ENCODE measurements around the gene HINT3. TPM values are rescaled to one million over a fixed set of nuclear protein-coding genes. Genes with fewer than 3 reads are reported as not detected.

HINT3 gene
- total and polyA plus RNA-seq, 11 donors = 8.1 to 40.0 (median 33.8) TPM

DNA sequence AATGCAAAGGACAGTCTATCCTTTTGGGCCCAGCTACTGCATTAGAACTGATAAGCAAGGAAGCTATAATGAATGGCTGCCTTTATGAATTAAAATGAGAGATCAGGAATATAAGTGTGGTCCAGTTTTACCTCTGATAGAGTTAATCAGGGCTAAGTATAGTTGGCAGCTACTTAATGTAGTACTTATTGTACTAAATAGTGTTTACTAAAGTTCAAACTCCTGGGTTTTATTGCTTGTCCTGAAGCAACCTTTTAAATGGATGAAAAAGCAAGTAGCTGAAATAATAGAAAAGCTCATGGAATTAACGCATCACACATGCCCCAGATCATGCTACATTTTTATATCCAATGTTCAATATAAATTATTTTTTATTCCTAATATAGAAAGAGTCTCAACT is 35.1 kb downstream of the HINT3 start:
- intact Hi-C loops (cut with DNase I) = loop anchor here in 1 of 10 donors (10.0 kb wide), 1 partner anchor 1133 kb away; no protein-coding TSS in a partner anchor
- Histone ChIP-seq H3K9me3 (no peaks in the 10 kb centered on the region), H3K27ac (no peak overlapping the region), H3K4me1 (peaks cover 0 to 27% (median 4%) of the 10 kb centered on the region in 12 donors), H3K27me3 (no peaks in the 10 kb centered on the region), H3K36me3 (no peaks in the 10 kb centered on the region), H3K4me3 (no peak overlapping the region)
- no peak for DNase-seq
- 86 to 97% (median 91%) methylated on average over 1 of the region's 1 CpG for WGBS, 4 donors
- ATAC-seq = no peak
- TF ChIP-seq POLR2A (IDR thresholded peaks at IDR 0.05) = no peak
- TF ChIP-seq, protein P1, sequence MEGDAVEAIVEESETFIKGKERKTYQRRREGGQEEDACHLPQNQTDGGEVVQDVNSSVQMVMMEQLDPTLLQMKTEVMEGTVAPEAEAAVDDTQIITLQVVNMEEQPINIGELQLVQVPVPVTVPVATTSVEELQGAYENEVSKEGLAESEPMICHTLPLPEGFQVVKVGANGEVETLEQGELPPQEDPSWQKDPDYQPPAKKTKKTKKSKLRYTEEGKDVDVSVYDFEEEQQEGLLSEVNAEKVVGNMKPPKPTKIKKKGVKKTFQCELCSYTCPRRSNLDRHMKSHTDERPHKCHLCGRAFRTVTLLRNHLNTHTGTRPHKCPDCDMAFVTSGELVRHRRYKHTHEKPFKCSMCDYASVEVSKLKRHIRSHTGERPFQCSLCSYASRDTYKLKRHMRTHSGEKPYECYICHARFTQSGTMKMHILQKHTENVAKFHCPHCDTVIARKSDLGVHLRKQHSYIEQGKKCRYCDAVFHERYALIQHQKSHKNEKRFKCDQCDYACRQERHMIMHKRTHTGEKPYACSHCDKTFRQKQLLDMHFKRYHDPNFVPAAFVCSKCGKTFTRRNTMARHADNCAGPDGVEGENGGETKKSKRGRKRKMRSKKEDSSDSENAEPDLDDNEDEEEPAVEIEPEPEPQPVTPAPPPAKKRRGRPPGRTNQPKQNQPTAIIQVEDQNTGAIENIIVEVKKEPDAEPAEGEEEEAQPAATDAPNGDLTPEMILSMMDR (IDR thresholded peaks at IDR 0.05) = no peak

DNA sequence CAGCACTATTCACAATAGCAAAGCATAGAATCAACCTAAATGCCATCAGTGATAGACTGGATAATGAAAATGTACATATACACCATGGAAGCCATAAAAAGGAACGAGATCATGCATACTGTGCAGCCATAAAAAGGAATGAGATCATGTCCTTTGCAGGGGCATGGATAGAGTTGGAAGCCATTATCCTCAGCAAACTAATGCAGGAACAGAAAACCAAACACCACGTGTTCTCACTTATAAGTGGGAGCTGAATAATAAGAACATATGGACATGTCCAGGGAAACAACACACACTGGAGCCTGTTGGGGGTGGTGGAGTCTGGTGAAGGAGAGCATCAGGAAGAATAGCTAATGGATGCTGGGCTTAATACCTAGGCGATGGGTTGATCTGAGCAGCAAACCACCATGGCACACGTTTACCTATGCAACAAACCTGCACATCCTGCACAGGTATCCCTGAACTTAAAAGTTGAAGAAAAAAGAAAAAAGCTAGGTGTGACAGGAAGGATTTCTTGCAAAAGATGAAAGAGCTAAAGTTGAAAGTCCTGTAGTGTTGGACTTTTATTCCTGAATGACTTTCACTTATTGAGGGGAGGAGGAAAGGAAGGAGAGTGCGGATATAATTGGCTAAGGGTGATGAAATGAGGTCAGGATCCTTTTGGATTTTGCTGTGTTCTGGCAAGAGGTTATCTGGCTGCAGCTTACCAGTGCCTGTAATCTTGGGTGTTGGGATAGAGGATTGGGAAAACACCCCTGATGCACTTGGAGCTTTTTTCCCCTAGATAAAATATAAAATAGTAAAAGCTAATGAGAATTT is 38.3 kb downstream of the HINT3 start:
- no peaks in the 10 kb centered on the region for H3K27me3 ChIP-seq
- no peak for TF ChIP-seq POLR2A (IDR thresholded peaks at IDR 0.05)
- TF ChIP-seq, protein P1 (IDR thresholded peaks at IDR 0.05) = no peak
- no peak for DNase-seq
- intact Hi-C loops (cut with DNase I) = loop anchor here in 3 of 10 donors (5.0 to 10.0 kb wide), 2 partner anchors 1127 to 1130 kb away; no protein-coding TSS in a partner anchor
- peak in 1 of 4 donors; percentile 57 for ATAC-seq
- 63 to 73% (median 68%) methylated on average over 5 of the region's 5 CpGs for WGBS, 4 donors
- H3K4me3 ChIP-seq = no peak overlapping the region
- H3K27ac ChIP-seq = no peak overlapping the region
- H3K4me1 ChIP-seq = peaks cover 0 to 15% (median 3%) of the 10 kb centered on the region in 12 donors
- peaks cover 0 to 29% (median 21%) of the 10 kb centered on the region in 9 donors for H3K36me3 ChIP-seq
- no peaks in the 10 kb centered on the region for H3K9me3 ChIP-seq

DNA sequence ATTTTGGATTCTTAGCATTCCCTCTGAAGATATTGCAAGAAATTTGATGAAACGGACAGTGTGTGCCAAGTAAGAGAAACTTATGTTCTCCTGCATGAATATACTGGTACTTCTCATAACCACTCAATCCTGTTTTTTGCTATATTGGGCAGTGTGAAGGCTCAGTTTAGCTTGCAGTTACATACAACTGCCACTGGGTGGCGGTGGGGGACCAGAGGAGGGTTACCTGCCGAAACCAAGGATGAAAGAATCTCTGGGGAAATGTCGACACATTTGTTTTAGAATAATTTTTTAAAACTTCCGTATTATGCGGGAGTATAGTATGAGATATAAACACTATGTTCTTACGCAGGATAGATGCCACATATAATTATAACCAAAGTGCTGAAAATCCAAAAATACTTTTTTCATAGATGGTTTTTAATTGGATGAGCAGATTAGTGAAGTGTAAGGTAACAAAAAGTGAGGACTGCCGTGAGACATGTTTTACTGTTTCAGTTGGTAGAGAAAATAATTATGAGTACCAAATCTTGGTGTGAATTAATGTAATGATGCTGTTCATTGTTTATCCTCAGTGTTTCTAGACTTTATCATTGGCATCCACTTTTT is 39.5 kb downstream of the HINT3 start:
- H3K4me3 ChIP-seq = no peak overlapping the region
- DNase-seq (peak; percentile 39 to 72 (median 45)), ATAC-seq (peak; percentile 70 to 87 (median 82))
- H3K4me1 ChIP-seq = peaks cover 0 to 15% (median 3%) of the 10 kb centered on the region in 12 donors
- H3K27me3 ChIP-seq = no peaks in the 10 kb centered on the region
- peaks cover 0 to 41% (median 21%) of the 10 kb centered on the region in 9 donors for H3K36me3 ChIP-seq
- intact Hi-C loops (cut with DNase I) = loop anchor here in 3 of 10 donors (5.0 to 10.0 kb wide), 2 partner anchors 1126 to 1129 kb away; no protein-coding TSS in a partner anchor
- no peaks in the 10 kb centered on the region for H3K9me3 ChIP-seq
- 8 to 13% (median 12%) methylated on average over 8 of the region's 8 CpGs for WGBS, 4 donors
- H3K27ac ChIP-seq = no peak overlapping the region
- TF ChIP-seq POLR2A (IDR thresholded peaks at IDR 0.05) = no peak
- TF ChIP-seq, protein P1 (IDR thresholded peaks at IDR 0.05) = peak; percentile 92 to 98 (median 96)

All from heart left ventricle (tissue), 16 donors.